Ishikawa (cell line): ENCODE data around the gene SASH1.

Experiments used
- CEBPB ChIP-seq: IDR thresholded peaks from 2 replicates; pipeline ENCODE4 v1.6.1; 2012
- CREB1 ChIP-seq: IDR thresholded peaks from 2 replicates; pipeline ENCODE4 v1.6.1; 2012; ENCODE audit warnings: low read depth
- EGR1 ChIP-seq: IDR thresholded peaks from 2 replicates; pipeline ENCODE4 v1.6.1; 2012
- EP300 ChIP-seq: IDR thresholded peaks from 2 replicates; pipeline ENCODE4 v1.6.1; 2012; ENCODE audit warnings: borderline replicate concordance
- FOXM1 ChIP-seq: IDR thresholded peaks from 2 replicates; pipeline ENCODE4 v1.6.1; 2012; ENCODE audit warnings: low read depth, borderline replicate concordance
- MAX ChIP-seq: IDR thresholded peaks from 2 replicates; pipeline ENCODE4 v1.6.1; 2012
- NFIC ChIP-seq: IDR thresholded peaks from 2 replicates; pipeline ENCODE4 v1.6.1; 2012
- RAD21 ChIP-seq: IDR thresholded peaks from 2 replicates; pipeline ENCODE4 v1.6.1; 2012; ENCODE audit warnings: low read depth
- REST ChIP-seq: IDR thresholded peaks from 2 replicates; pipeline ENCODE4 v1.6.1; 2012; ENCODE audit warnings: low read depth, mild to moderate bottlenecking
- TAF1 ChIP-seq: IDR thresholded peaks from 2 replicates; pipeline ENCODE4 v1.6.1; 2012; ENCODE audit warnings: low read depth, mild to moderate bottlenecking
- TCF12 ChIP-seq: IDR thresholded peaks from 2 replicates; pipeline ENCODE4 v1.6.1; 2012; ENCODE audit warnings: low read depth
- TEAD4 ChIP-seq: IDR thresholded peaks from 2 replicates; pipeline ENCODE4 v1.6.1; 2012
- USF1 ChIP-seq: IDR thresholded peaks from 2 replicates; pipeline ENCODE4 v1.6.1; 2012
- YY1 ChIP-seq: IDR thresholded peaks from 2 replicates; pipeline ENCODE4 v1.6.1; 2012; ENCODE audit warnings: low read depth
- ZBTB7A ChIP-seq: IDR thresholded peaks from 2 replicates; pipeline ENCODE4 v1.6.1; 2012; ENCODE audit warnings: low read depth

Gene SASH1

GRCh38 chr6:148547110-148547509, 204.5 kb downstream of the SASH1 start:
- TF ChIP-seq ZBTB7A (no peak), FOXM1 (no peak), USF1 (no peak), EP300 (no peak), CEBPB (no peak), RAD21 (no peak), TCF12 (no peak), TEAD4 (no peak), EGR1 (no peak), NFIC (no peak), CREB1 (no peak), REST (no peak), YY1 (no peak), TAF1 (no peak), MAX (no peak)

- no peak for TF ChIP-seq ZBTB7A
- TF ChIP-seq TAF1 = no peak
- no peak for TF ChIP-seq EP300
- no peak for TF ChIP-seq RAD21
- TF ChIP-seq MAX = no peak
- no peak for TF ChIP-seq TCF12
- TF ChIP-seq TEAD4 = no peak
- TF ChIP-seq USF1 = no peak
- TF ChIP-seq REST = no peak
- no peak for TF ChIP-seq NFIC
- TF ChIP-seq CEBPB = no peak
- no peak for TF ChIP-seq EGR1
- no peak for TF ChIP-seq YY1
- TF ChIP-seq CREB1 = no peak
- TF ChIP-seq FOXM1 = no peak
These were observed 205.6 kb downstream of the SASH1 start for GRCh38 chr6:148548065-148548748.

DNA sequence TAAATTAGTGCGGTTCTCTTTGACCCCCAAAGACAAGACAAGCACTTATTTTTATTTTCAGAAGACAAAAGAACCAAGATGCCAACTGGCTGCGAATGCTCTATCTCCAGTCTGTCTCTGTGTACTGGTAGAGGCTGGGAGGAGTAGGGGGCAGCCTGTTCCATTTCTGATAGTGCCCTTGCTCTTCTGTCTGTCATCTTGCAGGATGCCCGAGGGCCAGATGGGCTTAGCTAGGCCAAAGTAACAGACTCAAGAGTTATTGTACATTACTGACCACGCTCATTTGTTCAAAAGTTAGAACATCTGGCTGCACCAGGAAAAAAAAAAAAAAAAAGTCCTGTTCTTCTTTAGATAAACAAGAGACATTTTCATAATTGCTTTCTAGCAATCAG, 206.1 kb downstream of the SASH1 start:
- TF ChIP-seq REST = no peak
- TF ChIP-seq CEBPB = no peak
- TF ChIP-seq TAF1 = no peak
- no peak for TF ChIP-seq NFIC
- TF ChIP-seq USF1 = no peak
- no peak for TF ChIP-seq FOXM1
- TF ChIP-seq EGR1 = no peak
- TF ChIP-seq TEAD4 = no peak
- no peak for TF ChIP-seq CREB1
- TF ChIP-seq RAD21 = no peak
- no peak for TF ChIP-seq EP300
- no peak for TF ChIP-seq YY1
- TF ChIP-seq TCF12 = no peak
- TF ChIP-seq ZBTB7A = no peak
- TF ChIP-seq MAX = no peak
